Effector memory CD8-positive, alpha-beta T cell (primary cell): ENCODE measurements around the gene USP10.

Experiments used
- ATAC-seq: fragments of 150-1000 bp; cut with Tn5 transposase; replicated peaks from 2 replicates; pipeline ENCODE4 v1.10.0; 2021; ENCODE audit warnings: mild to moderate bottlenecking, moderate library complexity
- DNase-seq, 3 experiments: peaks; one replicate each; pipeline ENCODE4 v3.0.0; 2021
- H3K27ac Mint-ChIP-seq, 2 donors: one replicate each; pipeline ENCODE4 v1.8.0; 2022; ENCODE audit warnings: mild to moderate bottlenecking in 2 of 2, mixed read lengths in 2 of 2, moderate library complexity in 2 of 2
- H3K27me3 Mint-ChIP-seq, 2 donors: one replicate each; pipeline ENCODE4 v1.8.0; 2022; ENCODE audit warnings: mixed read lengths in 2 of 2
- H3K36me3 Mint-ChIP-seq: one replicate; pipeline ENCODE4 v1.8.0; 2022; ENCODE audit warnings: mild to moderate bottlenecking, moderate library complexity, mixed read lengths; ENCODE audit not compliant: insufficient read depth
- H3K4me1 Mint-ChIP-seq, 2 donors: one replicate each; pipeline ENCODE4 v1.8.0; 2022; ENCODE audit warnings: low read depth in 2 of 2, mixed read lengths in 2 of 2
- H3K4me3 Mint-ChIP-seq, 2 donors: one replicate each; pipeline ENCODE4 v1.8.0; 2022; ENCODE audit warnings: mild to moderate bottlenecking in 2 of 2, mixed read lengths in 2 of 2, moderate library complexity in 2 of 2
- H3K9me3 Mint-ChIP-seq, 2 donors: one replicate each; pipeline ENCODE4 v1.8.0; 2022; ENCODE audit warnings: mixed read lengths in 2 of 2

USP10 gene

GRCh38 chr16:84821728-84822689 is 122.2 kb downstream of the USP10 start:
- ATAC-seq: no peak
- no peaks in the 10 kb centered on the region for H3K9me3 Mint-ChIP-seq
- peaks cover 11% of the 10 kb centered on the region for H3K36me3 Mint-ChIP-seq
- H3K4me3 Mint-ChIP-seq: no peak overlapping the region
- H3K4me1 Mint-ChIP-seq: peaks cover 9 to 10% of the 10 kb centered on the region in 2 donors
- H3K27ac Mint-ChIP-seq: no peak overlapping the region
- no peak for DNase-seq
- peaks cover 55 to 59% of the 10 kb centered on the region in 2 donors for H3K27me3 Mint-ChIP-seq

GRCh38 chr16:84822990-84823389 is 123.2 kb downstream of the USP10 start:
- Mint-ChIP-seq H3K27me3 (peaks cover 53 to 69% of the 10 kb centered on the region in 2 donors), H3K36me3 (peaks cover 11% of the 10 kb centered on the region), H3K9me3 (no peaks in the 10 kb centered on the region), H3K4me3 (no peak overlapping the region), H3K27ac (no peak overlapping the region), H3K4me1 (peaks cover 9 to 10% of the 10 kb centered on the region in 2 donors)
- ATAC-seq: no peak
- DNase-seq: no peak

GRCh38 chr16:84823484-84823883 is 123.7 kb downstream of the USP10 start:
- H3K27ac Mint-ChIP-seq: no peak overlapping the region
- H3K27me3 Mint-ChIP-seq: peaks cover 58 to 74% of the 10 kb centered on the region in 2 donors
- ATAC-seq (no peak), DNase-seq (no peak)
- H3K36me3 Mint-ChIP-seq: peaks cover 11% of the 10 kb centered on the region
- H3K9me3 Mint-ChIP-seq: no peaks in the 10 kb centered on the region
- H3K4me1 Mint-ChIP-seq: peaks cover 9 to 10% of the 10 kb centered on the region in 2 donors
- no peak overlapping the region for H3K4me3 Mint-ChIP-seq

- no peaks in the 10 kb centered on the region for H3K9me3 Mint-ChIP-seq
- H3K4me3 Mint-ChIP-seq: no peak overlapping the region
- peaks cover 11% of the 10 kb centered on the region for H3K36me3 Mint-ChIP-seq
- peaks cover 9 to 10% of the 10 kb centered on the region in 2 donors for H3K4me1 Mint-ChIP-seq
- no peak overlapping the region for H3K27ac Mint-ChIP-seq
- DNase-seq: no peak
- H3K27me3 Mint-ChIP-seq: peaks cover 62 to 78% of the 10 kb centered on the region in 2 donors
- ATAC-seq: no peak
Observed at GRCh38 chr16:84823926-84824325, 124.1 kb downstream of the USP10 start.

- Mint-ChIP-seq H3K27ac (no peak overlapping the region), H3K4me3 (no peak overlapping the region), H3K27me3 (peaks cover 57 to 74% of the 10 kb centered on the region in 2 donors), H3K36me3 (peaks cover 6% of the 10 kb centered on the region), H3K4me1 (no peaks in the 10 kb centered on the region), H3K9me3 (no peaks in the 10 kb centered on the region)
- ATAC-seq: no peak
- DNase-seq: no peak
Observed at GRCh38 chr16:84825896-84826557, 126.2 kb downstream of the USP10 start.

GRCh38 chr16:84826558-84826941 is 126.8 kb downstream of the USP10 start:
- H3K27ac Mint-ChIP-seq: no peak overlapping the region
- no peak overlapping the region for H3K4me3 Mint-ChIP-seq
- no peak for DNase-seq
- peaks cover 6% of the 10 kb centered on the region for H3K36me3 Mint-ChIP-seq
- peaks cover 54 to 69% of the 10 kb centered on the region in 2 donors for H3K27me3 Mint-ChIP-seq
- ATAC-seq: no peak
- H3K4me1 Mint-ChIP-seq: no peaks in the 10 kb centered on the region
- H3K9me3 Mint-ChIP-seq: no peaks in the 10 kb centered on the region

- no peak overlapping the region for H3K27ac Mint-ChIP-seq
- H3K36me3 Mint-ChIP-seq: peaks cover 6% of the 10 kb centered on the region
- H3K4me3 Mint-ChIP-seq: no peak overlapping the region
- no peaks in the 10 kb centered on the region for H3K9me3 Mint-ChIP-seq
- peaks cover 49 to 68% of the 10 kb centered on the region in 2 donors for H3K27me3 Mint-ChIP-seq
- no peaks in the 10 kb centered on the region for H3K4me1 Mint-ChIP-seq
- no peak for DNase-seq
- ATAC-seq: no peak
Observed at GRCh38 chr16:84827131-84827574, 127.4 kb downstream of the USP10 start.

GRCh38 chr16:84827897-84828296 is 128.1 kb downstream of the USP10 start:
- no peak for DNase-seq

GRCh38 chr16:84828322-84828721 is 128.5 kb downstream of the USP10 start:
- ATAC-seq: no peak
- Mint-ChIP-seq H3K27ac (no peak overlapping the region), H3K4me1 (peaks cover 0 to 4% of the 10 kb centered on the region in 2 donors)

More at GRCh38 chr16:84827897-84828296, 128.1 kb downstream of the USP10 start:
- Mint-ChIP-seq H3K9me3 (no peaks in the 10 kb centered on the region), H3K27ac (no peak overlapping the region), H3K4me3 (no peak overlapping the region), H3K36me3 (peaks cover 6% of the 10 kb centered on the region), H3K27me3 (peaks cover 45 to 67% of the 10 kb centered on the region in 2 donors), H3K4me1 (no peaks in the 10 kb centered on the region)
- no peak for ATAC-seq

More at GRCh38 chr16:84828322-84828721, 128.5 kb downstream of the USP10 start:
- Mint-ChIP-seq H3K36me3 (peaks cover 6% of the 10 kb centered on the region), H3K27me3 (peaks cover 43 to 67% of the 10 kb centered on the region in 2 donors), H3K4me3 (no peak overlapping the region), H3K9me3 (no peaks in the 10 kb centered on the region)
- DNase-seq: no peak
